SU-DHL-6 (cell line): ENCODE data around the gene LBH.

Experiments
- H2AFZ ChIP-seq: fragments of 200-600 bp; sonication (generic); 2 replicates; pipeline ENCODE4 v1.6.1; 2014; ENCODE audit warnings: low read depth, mild to moderate bottlenecking, moderate library complexity, mixed read lengths, antibody characterized with exemption, low read length; ENCODE audit not compliant: severe bottlenecking
- H3F3A ChIP-seq: fragments of 200-600 bp; shearing (Covaris generic); 2 replicates; pipeline ENCODE4 v1.6.0; 2016; ENCODE audit warnings: antibody characterized with exemption, mild to moderate bottlenecking; ENCODE audit not compliant: insufficient read depth
- H3K27ac ChIP-seq: fragments of 200-600 bp; sonication (generic); 2 replicates; pipeline ENCODE4 v1.5.1; 2016; ENCODE audit warnings: low read depth, mild to moderate bottlenecking, low read length, moderate library complexity, mixed read lengths
- H3K27me3 ChIP-seq: fragments of 200-600 bp; sonication (generic), shearing (Covaris generic); 2 replicates; pipeline ENCODE4 v1.6.0; 2014; ENCODE audit warnings: mild to moderate bottlenecking, low read length
- H3K36me3 ChIP-seq: fragments of 200-600 bp; sonication (generic); 2 replicates; pipeline ENCODE4 v1.6.1; 2014; ENCODE audit warnings: mild to moderate bottlenecking, low read length, mixed read lengths
- H3K4me2 ChIP-seq: fragments of 300-600, 200-600 bp; shearing (Covaris generic), sonication (generic); 2 replicates; pipeline ENCODE4 v1.6.0; 2014; ENCODE audit warnings: low read length, low read depth, mild to moderate bottlenecking; ENCODE audit not compliant: poor library complexity, severe bottlenecking
- H3K4me3 ChIP-seq: fragments of 200-600 bp; sonication (generic); 2 replicates; pipeline ENCODE4 v1.5.1; 2014; ENCODE audit warnings: antibody characterized with exemption, low read length, mild to moderate bottlenecking, mixed read lengths; ENCODE audit not compliant: insufficient read depth, poor library complexity, severe bottlenecking
- H3K79me2 ChIP-seq: fragments of 200-600 bp; sonication (generic); 2 replicates; pipeline ENCODE4 v1.6.1; 2014; ENCODE audit warnings: mild to moderate bottlenecking, low read length, moderate library complexity; ENCODE audit not compliant: insufficient read depth
- H3K9ac ChIP-seq: fragments of 200-600 bp; sonication (generic); 2 replicates; pipeline ENCODE4 v1.7.0; 2014; ENCODE audit warnings: mild to moderate bottlenecking, low read length
- H3K9me2 ChIP-seq: fragments of 200-600 bp; sonication (generic); replicated peaks from 2 replicates; pipeline ENCODE4 v1.6.1; 2014; ENCODE audit warnings: low read length; ENCODE audit not compliant: insufficient read depth
- H3K9me3 ChIP-seq: fragments of 200-600 bp; sonication (generic); 2 replicates; pipeline ENCODE4 v1.6.1; 2014; ENCODE audit warnings: low read length, mixed read lengths; ENCODE audit not compliant: insufficient read depth
- H4K20me1 ChIP-seq: fragments of 200-600 bp; sonication (generic); 2 replicates; pipeline ENCODE4 v1.6.1; 2014; ENCODE audit warnings: low read depth, mild to moderate bottlenecking, antibody characterized with exemption, low read length, moderate library complexity, mixed read lengths
- CTCF ChIP-seq: fragments of 200-600 bp; sonication (generic); IDR thresholded peaks from one replicate; pipeline ENCODE4 v1.5.1; 2017; ENCODE audit warnings: antibody characterized with exemption, mild to moderate bottlenecking, low read length, moderate library complexity; ENCODE audit not compliant: insufficient read depth, poor library complexity, severe bottlenecking
- EZH2phosphoT487 ChIP-seq: fragments of 200-600 bp; sonication (generic), shearing (Covaris generic); conservative IDR thresholded peaks from 2 replicates; pipeline ENCODE4 v1.6.1; 2018; ENCODE audit warnings: mild to moderate bottlenecking, antibody characterized with exemption, low read length, moderate library complexity, mixed read lengths

The LBH gene

GRCh38 chr2:30192314-30192713 is 39.0 kb upstream of the LBH start:
- H3K27me3 ChIP-seq, result no peaks in the 10 kb centered on the region
- no peak for TF ChIP-seq EZH2phosphoT487
- TF ChIP-seq CTCF, result no peak
- no peaks in the 10 kb centered on the region for H3F3A ChIP-seq
- H3K4me2 ChIP-seq, result no peak overlapping the region
- no peaks in the 10 kb centered on the region for H3K9me2 ChIP-seq
- H3K9me3 ChIP-seq, result no peaks in the 10 kb centered on the region
- no peaks in the 10 kb centered on the region for H4K20me1 ChIP-seq
- H3K9ac ChIP-seq, result no peak overlapping the region
- H3K4me3 ChIP-seq, result no peak overlapping the region
- no peak overlapping the region for H3K27ac ChIP-seq
- no peaks in the 10 kb centered on the region for H3K36me3 ChIP-seq
- H2AFZ ChIP-seq, result no peak overlapping the region
- no peaks in the 10 kb centered on the region for H3K79me2 ChIP-seq

GRCh38 chr2:30193104-30193681 is 38.1 kb upstream of the LBH start:
- Histone ChIP-seq H3K79me2 (no peaks in the 10 kb centered on the region), H3K27me3 (no peaks in the 10 kb centered on the region), H3F3A (no peaks in the 10 kb centered on the region), H2AFZ (no peak overlapping the region), H3K4me2 (no peak overlapping the region), H3K9me2 (no peaks in the 10 kb centered on the region), H3K36me3 (no peaks in the 10 kb centered on the region), H3K27ac (no peak overlapping the region), H3K4me3 (no peak overlapping the region), H4K20me1 (no peaks in the 10 kb centered on the region), H3K9me3 (no peaks in the 10 kb centered on the region), H3K9ac (no peak overlapping the region)
- TF ChIP-seq EZH2phosphoT487 (no peak), CTCF (no peak)

- TF ChIP-seq CTCF, result no peak
- TF ChIP-seq EZH2phosphoT487, result no peak
- H3K27me3 ChIP-seq, result no peaks in the 10 kb centered on the region
- no peak overlapping the region for H3K9ac ChIP-seq
- no peaks in the 10 kb centered on the region for H3K9me2 ChIP-seq
- H4K20me1 ChIP-seq, result no peaks in the 10 kb centered on the region
- H3K36me3 ChIP-seq, result no peaks in the 10 kb centered on the region
- no peaks in the 10 kb centered on the region for H3K79me2 ChIP-seq
- H3K9me3 ChIP-seq, result no peaks in the 10 kb centered on the region
- H3F3A ChIP-seq, result no peaks in the 10 kb centered on the region
- H3K4me3 ChIP-seq, result no peak overlapping the region
- H3K4me2 ChIP-seq, result no peak overlapping the region
- H3K27ac ChIP-seq, result no peak overlapping the region
- no peak overlapping the region for H2AFZ ChIP-seq
These were observed 36.9 kb upstream of the LBH start for GRCh38 chr2:30194421-30194820.
